HG03066 (cell line): ENCODE results near the gene AGBL4.

Experiments
- ATAC-seq: cut with Tn5 transposase; IDR thresholded peaks from one replicate; pipeline ENCODE4 v1.9.1; 2021; ENCODE audit warnings: low read depth; ENCODE audit not compliant: unreplicated experiment

AGBL4 gene

GRCh38 chr1:48790397-48790796 lies 1233.4 kb downstream of the AGBL4 start:
- peak; percentile 44 for ATAC-seq

DNA sequence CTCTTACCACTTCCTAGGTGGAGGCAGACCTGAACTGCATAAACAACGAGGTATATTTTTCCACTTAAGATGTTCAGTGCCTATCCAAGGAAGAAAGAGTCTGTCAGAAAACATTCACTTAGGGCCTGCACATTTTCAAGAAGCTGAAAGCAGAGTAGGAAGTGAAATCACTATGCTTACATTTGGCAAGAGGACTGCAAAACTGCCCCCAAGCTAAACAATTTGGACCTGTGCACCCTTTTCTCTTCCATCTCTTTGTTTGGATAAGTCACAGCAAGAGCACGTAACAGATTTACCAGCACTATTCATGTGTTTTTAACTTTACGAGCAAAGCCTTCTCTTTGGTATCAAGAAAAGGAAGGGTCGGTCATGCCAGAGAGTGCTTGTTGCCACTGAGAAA lies 1233.9 kb downstream of the AGBL4 start:
- ATAC-seq: peak; percentile 29

- no peak for ATAC-seq
Observed at GRCh38 chr1:48785869-48786268, 1237.9 kb downstream of the AGBL4 start.

DNA sequence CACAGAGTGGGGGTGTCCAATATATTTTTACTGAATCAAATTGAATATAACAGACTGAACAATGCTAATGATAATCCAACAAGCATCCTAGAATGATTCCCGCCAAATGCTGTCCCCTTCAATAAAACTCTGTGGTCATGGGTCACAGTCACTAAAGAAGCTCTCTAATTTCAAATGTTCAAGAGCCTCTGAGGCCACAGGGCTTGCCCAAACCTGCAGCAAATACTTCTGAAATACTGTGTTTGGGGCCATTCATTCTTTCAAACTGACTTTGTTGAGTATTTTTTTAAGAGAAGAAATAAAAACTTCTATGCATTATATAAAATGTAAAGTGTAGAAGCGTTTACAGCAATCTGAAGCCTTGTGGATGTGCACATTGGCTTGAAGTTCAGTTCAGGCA lies 1239.5 kb downstream of the AGBL4 start:
- no peak for ATAC-seq

DNA sequence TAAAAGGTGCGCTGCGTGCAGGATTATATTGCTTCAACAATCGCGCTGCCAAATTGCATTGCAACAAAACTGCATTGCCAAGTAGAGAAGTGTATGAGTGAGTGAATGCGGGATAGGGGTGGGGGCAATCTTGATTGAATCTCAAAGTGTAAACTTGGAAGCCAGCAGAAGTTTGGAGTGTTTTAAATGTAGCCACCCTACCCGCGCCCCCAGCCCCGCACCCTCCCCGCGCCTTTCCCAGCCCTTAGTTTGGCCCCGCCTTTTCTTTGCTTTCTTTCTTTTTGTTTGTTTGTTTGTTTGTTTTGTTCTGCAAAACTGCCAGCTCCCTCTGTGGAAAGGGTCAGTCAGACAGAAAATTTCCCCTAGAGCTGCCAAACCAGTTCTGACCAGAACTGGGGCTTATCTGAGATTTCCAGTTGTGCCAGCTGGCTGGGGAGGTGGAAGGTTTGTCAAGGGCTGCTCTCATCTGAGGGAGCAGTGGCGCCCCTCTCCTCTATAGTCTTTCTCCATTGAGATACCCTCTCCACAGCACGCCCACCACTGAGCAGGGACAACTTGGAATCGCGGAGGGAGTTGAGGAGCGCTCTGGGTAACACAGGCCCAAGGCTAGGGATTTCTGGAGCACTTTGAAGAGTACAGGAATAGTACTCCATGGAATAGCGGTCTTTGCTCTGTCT lies 1246.4 kb downstream of the AGBL4 start:
- no peak for ATAC-seq

DNA sequence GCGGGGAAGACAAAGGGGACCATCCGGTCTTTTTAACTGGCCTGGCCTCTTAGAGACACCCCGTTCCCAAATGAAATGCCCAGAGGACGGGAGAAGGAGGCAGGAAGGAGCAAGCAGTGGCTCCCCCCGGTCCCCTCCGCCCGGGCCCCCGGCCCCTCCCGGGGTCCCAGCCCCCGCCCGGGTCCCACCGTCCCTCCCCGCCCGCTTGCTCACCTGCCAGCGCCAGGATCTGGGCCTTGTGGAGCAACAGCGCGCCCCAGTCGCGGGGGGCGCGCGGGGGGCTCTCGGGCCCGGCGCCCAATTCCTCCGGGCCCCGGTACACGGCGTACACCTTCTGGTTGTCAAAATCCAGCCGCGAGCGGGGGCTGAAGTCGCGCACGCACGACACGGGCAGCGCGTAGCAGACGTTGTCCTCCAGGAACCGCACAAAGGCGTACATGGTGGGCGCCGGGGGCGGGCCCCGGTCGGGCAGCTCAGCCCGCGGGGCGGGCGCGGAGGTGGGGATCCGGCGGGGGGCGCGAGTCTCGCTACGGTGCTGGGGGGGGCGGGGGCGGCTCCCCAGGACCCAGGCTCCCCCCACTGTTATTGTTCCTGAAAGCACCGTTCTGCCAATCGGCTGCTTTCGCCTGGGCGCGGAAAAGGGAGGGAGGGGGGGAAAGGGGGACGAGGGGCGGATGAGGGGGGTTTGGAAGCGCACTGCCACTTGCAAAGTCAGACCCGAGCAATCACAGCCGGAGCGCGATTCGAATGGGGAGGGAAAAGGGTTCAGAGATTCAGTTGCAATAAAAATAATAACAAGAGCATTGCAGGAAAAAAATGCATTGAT lies 1247.1 kb downstream of the AGBL4 start, which contains the start of gene BEND5:
BEND5 (minus strand) TSS at position 499 of the 826 bp plus-strand sequence; CDS start at position 439, 60 bp downstream.
- ATAC-seq: no peak

- ATAC-seq: no peak
Observed at GRCh38 chr1:48775831-48776392, 1247.8 kb downstream of the AGBL4 start.

DNA sequence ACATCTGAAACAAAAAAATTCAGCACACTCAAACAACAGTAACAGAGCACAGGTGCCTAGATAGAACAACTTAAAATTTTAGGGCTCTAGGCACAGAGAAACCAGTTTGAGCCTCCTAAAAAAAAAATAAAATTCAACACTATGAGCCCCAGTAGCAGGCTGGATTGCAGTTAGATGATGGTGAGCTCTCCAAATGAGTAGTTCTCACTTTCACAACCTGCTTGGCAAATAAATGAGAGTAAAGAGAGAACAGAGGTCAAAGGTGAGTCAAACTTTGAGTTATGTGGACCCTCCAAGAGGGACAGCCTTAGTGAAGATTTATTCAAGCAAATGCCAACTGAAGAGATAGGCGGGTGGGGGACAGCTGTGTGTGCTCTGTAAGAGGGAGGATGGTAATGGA lies 1250.6 kb downstream of the AGBL4 start:
- no peak for ATAC-seq

GRCh38 chr1:48772211-48772610 lies 1251.5 kb downstream of the AGBL4 start:
- no peak for ATAC-seq

DNA sequence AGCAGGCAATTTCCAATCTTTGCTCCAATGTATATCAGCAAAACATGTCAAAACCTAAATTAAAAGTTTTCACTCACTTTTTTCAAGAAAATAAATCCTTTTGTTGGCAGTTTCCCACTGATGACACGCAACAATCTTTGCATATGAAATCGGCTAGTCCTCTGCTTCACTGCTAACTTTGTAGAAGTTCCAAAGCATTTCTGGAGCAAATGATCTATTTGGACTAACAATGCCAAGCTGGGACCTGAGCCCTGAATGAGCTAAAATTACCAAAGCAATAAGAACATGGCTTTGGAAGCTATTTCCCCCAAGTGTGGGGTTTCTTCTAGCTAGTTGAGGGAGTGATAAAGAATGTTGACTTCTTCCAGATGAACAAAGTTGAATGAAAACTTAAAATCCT lies 1252.2 kb downstream of the AGBL4 start:
- no peak for ATAC-seq

DNA sequence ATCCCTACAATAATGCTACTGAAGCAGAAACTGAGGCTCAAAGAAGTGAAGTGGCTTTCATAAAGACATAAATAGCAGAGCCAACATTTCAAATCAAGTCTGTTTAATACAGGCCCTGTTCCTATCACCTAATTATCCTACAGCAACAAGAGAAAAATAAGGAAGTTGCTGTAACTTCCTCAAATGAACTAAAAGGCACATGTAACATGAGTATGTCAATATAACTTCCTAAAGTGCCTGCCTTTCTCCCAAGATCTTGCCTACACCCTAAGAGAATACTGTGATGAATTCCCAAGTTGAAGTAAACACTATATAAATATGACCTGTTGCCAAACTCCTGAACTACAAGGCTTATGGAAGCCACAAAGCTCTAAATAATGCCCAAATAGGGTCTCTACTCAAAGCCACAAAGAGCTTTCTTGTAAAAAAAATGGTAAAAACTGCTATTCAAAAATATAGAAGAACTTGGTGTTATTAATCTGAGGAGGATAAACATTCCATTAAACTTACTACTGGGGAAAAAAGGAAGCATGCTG lies 1255.7 kb downstream of the AGBL4 start:
- ATAC-seq: no peak

DNA sequence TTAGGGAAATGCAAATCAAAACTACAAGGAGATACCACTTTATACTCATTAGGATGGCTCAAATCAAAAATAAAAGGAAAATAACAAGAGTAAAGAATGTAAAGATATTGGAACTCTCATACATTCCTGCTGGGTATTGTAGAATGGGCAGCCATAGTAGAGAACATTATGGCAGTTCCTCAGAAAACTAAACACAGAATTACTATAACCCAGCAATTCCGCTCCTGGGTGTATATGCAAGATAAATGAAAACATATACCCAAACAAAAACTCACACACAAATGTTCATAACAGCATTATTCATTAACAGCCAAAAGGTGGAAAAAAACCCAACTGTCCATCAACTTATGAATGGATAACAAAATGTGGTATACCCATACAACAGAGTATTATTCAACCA lies 1258.4 kb downstream of the AGBL4 start:
- no peak for ATAC-seq

- no peak for ATAC-seq
Observed at GRCh38 chr1:48761986-48762385, 1261.8 kb downstream of the AGBL4 start.

- no peak for ATAC-seq
Observed at GRCh38 chr1:48761411-48761810, 1262.3 kb downstream of the AGBL4 start.

DNA sequence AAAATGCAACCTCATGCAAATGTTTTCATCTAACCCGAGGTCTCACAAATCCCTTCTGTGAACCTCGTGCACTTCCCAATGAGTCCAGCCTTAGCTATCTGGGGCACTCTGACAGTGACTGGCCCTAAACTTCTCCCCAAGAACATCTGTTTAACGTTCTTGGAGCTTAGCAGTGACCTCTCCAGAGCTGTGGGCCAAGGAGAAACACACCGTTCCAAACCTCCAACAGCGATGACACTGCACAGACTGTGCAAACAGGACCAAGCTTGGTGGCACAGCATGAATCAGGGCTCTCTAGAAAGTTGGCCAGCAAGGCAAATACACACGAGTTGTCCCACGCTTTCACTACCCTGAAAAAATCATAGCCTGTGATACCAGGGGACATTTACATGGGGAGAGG lies 1262.9 kb downstream of the AGBL4 start:
- ATAC-seq: no peak

DNA sequence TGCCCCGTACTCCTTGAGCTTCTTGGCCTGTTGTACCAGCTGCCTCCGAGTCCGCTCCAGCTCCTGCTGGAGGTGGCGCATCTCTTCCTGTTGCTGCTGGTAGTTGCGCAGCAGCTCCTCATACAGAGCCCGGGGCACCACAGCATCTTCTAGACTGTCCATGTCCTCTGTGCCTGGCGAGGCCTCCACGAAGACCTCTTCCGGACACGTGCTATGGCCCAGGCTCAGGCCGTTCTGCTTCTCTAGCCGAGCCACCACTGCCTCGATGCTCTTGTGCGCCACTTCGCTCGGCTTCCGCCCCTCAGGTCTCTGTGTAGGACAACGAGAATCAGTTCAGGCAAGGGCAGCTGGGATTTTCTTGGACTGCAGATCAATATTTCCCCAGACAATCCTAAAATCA lies 1264.8 kb downstream of the AGBL4 start:
- ATAC-seq: no peak

DNA sequence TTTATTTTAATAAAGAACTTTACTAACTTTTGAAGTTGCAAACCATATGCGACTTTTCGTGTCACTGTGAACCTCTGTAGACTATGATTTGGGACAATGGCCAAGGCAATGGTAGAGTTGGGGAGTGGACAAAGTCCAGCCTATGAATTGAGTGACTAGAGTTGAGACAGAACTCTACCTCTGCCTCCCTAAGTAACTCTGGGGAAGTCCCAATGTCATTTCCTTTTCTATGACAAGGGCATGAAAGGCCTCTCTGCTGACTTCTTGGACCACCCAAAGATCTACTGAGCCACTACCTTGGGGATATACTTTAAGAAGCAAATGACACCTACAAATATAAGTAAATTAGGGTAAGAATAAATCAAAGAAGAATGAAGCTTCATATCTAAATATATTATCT lies 1266.4 kb downstream of the AGBL4 start:
- ATAC-seq: no peak

- no peak for ATAC-seq
Observed at GRCh38 chr1:48756683-48757316, 1267.0 kb downstream of the AGBL4 start.

DNA sequence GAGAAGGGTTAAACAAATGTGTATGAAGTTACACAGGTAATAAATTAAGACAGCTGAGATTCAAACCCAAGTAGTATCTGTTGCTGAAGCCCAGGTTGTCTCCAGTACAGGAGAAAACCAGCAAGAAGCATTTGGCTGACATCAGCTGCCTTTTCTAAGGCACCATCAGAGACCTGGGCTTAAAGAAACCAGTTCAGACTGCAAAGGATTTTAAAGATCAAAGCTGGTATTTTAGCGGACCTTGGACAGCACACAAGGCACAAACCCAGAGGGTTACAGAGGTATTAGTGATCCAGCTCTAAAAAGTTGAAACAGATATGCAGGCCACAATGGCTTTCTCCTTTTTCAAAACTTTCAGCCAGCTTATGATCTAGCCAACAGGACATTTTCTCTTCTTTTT lies 1270.5 kb downstream of the AGBL4 start:
- no peak for ATAC-seq

DNA sequence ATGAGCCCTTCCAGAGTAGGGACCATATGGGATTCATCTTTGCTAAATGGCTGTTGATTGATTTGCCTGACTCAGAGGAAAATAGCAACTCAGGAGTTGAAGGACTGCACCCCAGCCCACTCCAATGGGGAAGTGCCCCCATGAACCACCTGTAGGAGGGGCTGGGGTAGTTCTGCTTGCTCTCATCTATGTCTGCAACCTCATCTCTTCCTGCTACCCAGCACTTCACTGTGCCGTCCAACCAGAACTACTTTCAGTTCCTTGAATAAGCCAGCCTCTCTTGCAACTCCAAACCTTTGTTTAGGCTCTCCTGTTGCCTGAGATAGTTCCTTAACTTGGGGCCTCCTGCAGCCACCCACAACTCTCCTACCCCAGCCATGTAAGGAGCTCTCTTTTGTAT lies 1273.6 kb downstream of the AGBL4 start:
- ATAC-seq: peak; percentile 82

GRCh38 chr1:48749068-48749467 lies 1274.7 kb downstream of the AGBL4 start:
- ATAC-seq: no peak
